PC-9 (cell line): ENCODE data around the gene MSI2.

Experiments
- EZH2 ChIP-seq: fragments of 200-600 bp; sonication (generic); IDR thresholded peaks from 2 replicates; pipeline ENCODE4 v1.8.0; 2017; ENCODE audit warnings: antibody characterized with exemption, low read depth
- TF ChIP-seq, protein P1 (sequence below): fragments of 200-600 bp; sonication (generic); conservative IDR thresholded peaks from 2 replicates; pipeline ENCODE4 v1.6.1; 2017; ENCODE audit warnings: mixed run types, antibody characterized with exemption, mild to moderate bottlenecking, moderate library complexity

DNA sequence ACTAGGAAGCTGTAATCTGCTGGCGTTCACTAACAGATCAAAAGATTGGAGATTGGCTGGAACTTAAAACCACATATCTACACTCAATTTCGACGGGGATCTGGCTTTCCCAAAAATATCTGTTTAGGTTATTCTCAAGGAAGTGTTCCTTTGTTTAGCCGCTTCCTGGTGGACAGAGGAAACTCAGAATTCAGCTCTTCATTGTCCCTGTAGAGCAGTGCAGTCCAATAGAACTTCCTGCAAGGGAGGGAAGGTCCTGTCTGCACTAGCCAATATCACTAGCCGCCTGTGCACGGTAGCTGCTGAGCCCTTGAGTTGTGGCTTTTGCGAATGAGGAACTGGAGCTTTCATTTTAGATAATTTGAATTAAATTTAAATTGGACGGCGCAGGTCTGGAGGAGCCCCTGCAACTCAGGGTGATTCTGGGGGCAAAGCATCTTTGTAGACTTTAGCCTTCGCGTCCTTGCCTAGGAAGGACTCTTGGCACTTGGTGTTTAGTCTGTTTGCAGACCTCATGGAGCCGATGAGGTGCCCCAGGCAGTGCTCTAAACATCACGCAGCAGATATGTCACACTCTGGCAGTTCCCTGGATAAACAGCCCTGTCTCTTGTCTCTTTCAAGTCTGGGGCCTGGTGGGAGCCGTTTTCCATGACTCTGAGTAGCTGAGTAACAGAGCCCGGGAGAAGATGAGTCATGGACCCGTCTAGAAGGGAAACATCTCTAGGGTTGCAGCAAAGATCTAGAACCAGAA lies 366.5 kb downstream of the MSI2 start:
- no peak for TF ChIP-seq EZH2
- TF ChIP-seq, protein P1, sequence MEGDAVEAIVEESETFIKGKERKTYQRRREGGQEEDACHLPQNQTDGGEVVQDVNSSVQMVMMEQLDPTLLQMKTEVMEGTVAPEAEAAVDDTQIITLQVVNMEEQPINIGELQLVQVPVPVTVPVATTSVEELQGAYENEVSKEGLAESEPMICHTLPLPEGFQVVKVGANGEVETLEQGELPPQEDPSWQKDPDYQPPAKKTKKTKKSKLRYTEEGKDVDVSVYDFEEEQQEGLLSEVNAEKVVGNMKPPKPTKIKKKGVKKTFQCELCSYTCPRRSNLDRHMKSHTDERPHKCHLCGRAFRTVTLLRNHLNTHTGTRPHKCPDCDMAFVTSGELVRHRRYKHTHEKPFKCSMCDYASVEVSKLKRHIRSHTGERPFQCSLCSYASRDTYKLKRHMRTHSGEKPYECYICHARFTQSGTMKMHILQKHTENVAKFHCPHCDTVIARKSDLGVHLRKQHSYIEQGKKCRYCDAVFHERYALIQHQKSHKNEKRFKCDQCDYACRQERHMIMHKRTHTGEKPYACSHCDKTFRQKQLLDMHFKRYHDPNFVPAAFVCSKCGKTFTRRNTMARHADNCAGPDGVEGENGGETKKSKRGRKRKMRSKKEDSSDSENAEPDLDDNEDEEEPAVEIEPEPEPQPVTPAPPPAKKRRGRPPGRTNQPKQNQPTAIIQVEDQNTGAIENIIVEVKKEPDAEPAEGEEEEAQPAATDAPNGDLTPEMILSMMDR = no peak
